ENCODE measurements around the gene CCSAP. TPM values are rescaled to one million over a fixed set of nuclear protein-coding genes. Genes with fewer than 3 reads are reported as not detected.

CCSAP gene
- total RNA-seq, 1 donor from 2014 or later, result 8.0 TPM

GRCh38 chr1:229326601-229327000 is 16.2 kb downstream of the CCSAP start:
- DNase-seq (ENCODE audit: low read depth), result no peak
- peaks cover 14% of the 10 kb centered on the region for H3K36me3 ChIP-seq (ENCODE audit: insufficient read depth, low read length)
- H4K20me1 ChIP-seq (ENCODE audit: insufficient read depth, low read length), result peaks cover 3% of the 10 kb centered on the region
- no peak overlapping the region for H2AFZ ChIP-seq (ENCODE audit: low read depth, low read length)
- peaks cover 14% of the 10 kb centered on the region for H3K4me1 Mint-ChIP-seq (ENCODE audit: low read depth, unreplicated experiment)
- H3K9me3 Mint-ChIP-seq (ENCODE audit: unreplicated experiment), result peaks cover 4% of the 10 kb centered on the region
- H3K79me2 ChIP-seq (ENCODE audit: insufficient read depth, low read length), result peaks cover 3% of the 10 kb centered on the region
- no peak overlapping the region for H3K4me3 ChIP-seq (ENCODE audit: insufficient read depth, low read depth, low read length)
- H3K27me3 Mint-ChIP-seq (ENCODE audit: low read depth, unreplicated experiment), result no peaks in the 10 kb centered on the region
- H3K4me1 ChIP-seq (ENCODE audit: insufficient read depth, low read length), result no peaks in the 10 kb centered on the region
- H3K9me3 ChIP-seq (ENCODE audit: insufficient read depth, low read depth, low read length), result no peaks in the 10 kb centered on the region
- peaks cover 37% of the 10 kb centered on the region for H3K36me3 Mint-ChIP-seq (ENCODE audit: low read depth, unreplicated experiment)
- H3K4me3 Mint-ChIP-seq (ENCODE audit: unreplicated experiment), result no peak overlapping the region
- no peak overlapping the region for H3K4me2 ChIP-seq (ENCODE audit: low read length)
- H3K27ac Mint-ChIP-seq (ENCODE audit: unreplicated experiment), result no peak overlapping the region
- no peak overlapping the region for H3K9ac ChIP-seq (ENCODE audit: low read length)
- no peak for FAIRE-seq
- no peaks in the 10 kb centered on the region for H3K27me3 ChIP-seq (ENCODE audit: insufficient read depth, low read length)
- no peak overlapping the region for H3K27ac ChIP-seq (ENCODE audit: low read depth, low read length)
- TF ChIP-seq EZH2 (IDR thresholded peaks at IDR 0.05; ENCODE audit: insufficient read depth, low read length), result no peak
- TF ChIP-seq CTCF (IDR thresholded peaks at IDR 0.05; ENCODE audit: insufficient read depth, low read depth, low read length), result no peak

GRCh38 chr1:229325853-229326487 is 16.9 kb downstream of the CCSAP start:
- peaks cover 14% of the 10 kb centered on the region for H3K36me3 ChIP-seq (ENCODE audit: insufficient read depth, low read length)
- Mint-ChIP-seq H3K27ac (ENCODE audit: unreplicated experiment) (no peak overlapping the region), H3K9me3 (ENCODE audit: unreplicated experiment) (peaks cover 4% of the 10 kb centered on the region), H3K36me3 (ENCODE audit: low read depth, unreplicated experiment) (peaks cover 36% of the 10 kb centered on the region), H3K4me3 (ENCODE audit: unreplicated experiment) (no peak overlapping the region), H3K27me3 (ENCODE audit: low read depth, unreplicated experiment) (no peaks in the 10 kb centered on the region), H3K4me1 (ENCODE audit: low read depth, unreplicated experiment) (peaks cover 14% of the 10 kb centered on the region)
- TF ChIP-seq EZH2 (IDR thresholded peaks at IDR 0.05; ENCODE audit: insufficient read depth, low read length), result no peak
- no peak overlapping the region for H3K27ac ChIP-seq (ENCODE audit: low read depth, low read length)
- H3K4me3 ChIP-seq (ENCODE audit: insufficient read depth, low read depth, low read length), result no peak overlapping the region
- no peak overlapping the region for H2AFZ ChIP-seq (ENCODE audit: low read depth, low read length)
- H3K4me1 ChIP-seq (ENCODE audit: insufficient read depth, low read length), result no peaks in the 10 kb centered on the region
- no peak overlapping the region for H3K4me2 ChIP-seq (ENCODE audit: low read length)
- no peaks in the 10 kb centered on the region for H3K9me3 ChIP-seq (ENCODE audit: insufficient read depth, low read depth, low read length)
- FAIRE-seq, result no peak
- peaks cover 3% of the 10 kb centered on the region for H4K20me1 ChIP-seq (ENCODE audit: insufficient read depth, low read length)
- H3K27me3 ChIP-seq (ENCODE audit: insufficient read depth, low read length), result no peaks in the 10 kb centered on the region
- no peak for DNase-seq (ENCODE audit: low read depth)
- no peak overlapping the region for H3K9ac ChIP-seq (ENCODE audit: low read length)
- peaks cover 3% of the 10 kb centered on the region for H3K79me2 ChIP-seq (ENCODE audit: insufficient read depth, low read length)

DNA sequence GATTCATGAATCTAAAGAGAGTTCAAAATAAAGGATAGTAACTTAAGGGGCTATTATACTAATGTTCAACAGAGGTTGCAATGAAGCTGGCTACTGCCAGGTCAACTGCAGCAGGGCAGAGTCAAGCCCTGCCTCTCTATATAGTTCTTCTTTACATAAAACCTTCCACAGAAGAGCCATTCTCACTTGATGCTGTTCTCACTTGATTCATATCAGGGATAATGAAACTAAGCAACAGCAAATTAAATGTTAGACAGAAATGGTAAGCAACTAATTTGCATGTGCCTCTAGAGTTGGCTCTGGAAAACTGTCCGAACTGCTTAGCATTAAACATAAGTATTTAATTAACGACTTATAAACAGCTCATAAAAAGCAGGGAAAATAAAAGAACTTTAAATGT is 17.4 kb downstream of the CCSAP start:
- Histone ChIP-seq H2AFZ (ENCODE audit: low read depth, low read length) (no peak overlapping the region), H3K27me3 (ENCODE audit: insufficient read depth, low read length) (no peaks in the 10 kb centered on the region), H3K9ac (ENCODE audit: low read length) (no peak overlapping the region), H3K4me3 (ENCODE audit: insufficient read depth, low read depth, low read length) (no peak overlapping the region), H3K9me3 (ENCODE audit: insufficient read depth, low read depth, low read length) (no peaks in the 10 kb centered on the region), H3K4me1 (ENCODE audit: insufficient read depth, low read length) (no peaks in the 10 kb centered on the region), H3K79me2 (ENCODE audit: insufficient read depth, low read length) (peaks cover 3% of the 10 kb centered on the region), H4K20me1 (ENCODE audit: insufficient read depth, low read length) (peaks cover 3% of the 10 kb centered on the region), H3K36me3 (ENCODE audit: insufficient read depth, low read length) (peaks cover 14% of the 10 kb centered on the region), H3K4me2 (ENCODE audit: low read length) (no peak overlapping the region), H3K27ac (ENCODE audit: low read depth, low read length) (no peak overlapping the region)
- peaks cover 34% of the 10 kb centered on the region for H3K36me3 Mint-ChIP-seq (ENCODE audit: low read depth, unreplicated experiment)
- peaks cover 14% of the 10 kb centered on the region for H3K4me1 Mint-ChIP-seq (ENCODE audit: low read depth, unreplicated experiment)
- no peak overlapping the region for H3K27ac Mint-ChIP-seq (ENCODE audit: unreplicated experiment)
- H3K9me3 Mint-ChIP-seq (ENCODE audit: unreplicated experiment), result peaks cover 4% of the 10 kb centered on the region
- H3K4me3 Mint-ChIP-seq (ENCODE audit: unreplicated experiment), result no peak overlapping the region
- no peak for DNase-seq (ENCODE audit: low read depth)
- FAIRE-seq, result no peak
- no peak for TF ChIP-seq EZH2 (IDR thresholded peaks at IDR 0.05; ENCODE audit: insufficient read depth, low read length)
- TF ChIP-seq CTCF (IDR thresholded peaks at IDR 0.05; ENCODE audit: insufficient read depth, low read depth, low read length), result no peak
- no peaks in the 10 kb centered on the region for H3K27me3 Mint-ChIP-seq (ENCODE audit: low read depth, unreplicated experiment)

Data from astrocyte (in vitro differentiated cells and primary cell).